ENCODE data around the gene RSU1. TPM values are rescaled to one million over a fixed set of nuclear protein-coding genes. Genes with fewer than 3 reads are reported as not detected.

RSU1 gene
- total RNA-seq, 1 donor from 2014 or later, result 33.7 TPM

DNA sequence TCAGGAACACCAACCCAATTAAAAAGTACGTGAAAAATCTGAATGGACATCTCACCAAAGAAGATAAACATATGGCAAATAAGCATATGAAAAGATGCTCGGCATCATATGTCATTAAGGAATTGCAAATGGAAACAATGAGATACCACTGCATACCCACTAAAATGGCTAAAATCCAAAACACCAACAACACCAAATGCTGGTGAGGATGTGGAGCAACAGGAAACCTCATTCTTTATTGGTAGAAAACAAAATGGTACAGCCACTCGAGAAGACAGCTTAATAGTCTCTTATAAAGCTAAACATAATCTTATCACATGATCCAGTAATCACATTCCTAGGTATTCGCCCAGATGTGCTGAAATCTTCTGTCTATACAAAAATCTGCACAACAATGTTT is 13.1 kb downstream of the RSU1 start:
- TF ChIP-seq, protein P1, sequence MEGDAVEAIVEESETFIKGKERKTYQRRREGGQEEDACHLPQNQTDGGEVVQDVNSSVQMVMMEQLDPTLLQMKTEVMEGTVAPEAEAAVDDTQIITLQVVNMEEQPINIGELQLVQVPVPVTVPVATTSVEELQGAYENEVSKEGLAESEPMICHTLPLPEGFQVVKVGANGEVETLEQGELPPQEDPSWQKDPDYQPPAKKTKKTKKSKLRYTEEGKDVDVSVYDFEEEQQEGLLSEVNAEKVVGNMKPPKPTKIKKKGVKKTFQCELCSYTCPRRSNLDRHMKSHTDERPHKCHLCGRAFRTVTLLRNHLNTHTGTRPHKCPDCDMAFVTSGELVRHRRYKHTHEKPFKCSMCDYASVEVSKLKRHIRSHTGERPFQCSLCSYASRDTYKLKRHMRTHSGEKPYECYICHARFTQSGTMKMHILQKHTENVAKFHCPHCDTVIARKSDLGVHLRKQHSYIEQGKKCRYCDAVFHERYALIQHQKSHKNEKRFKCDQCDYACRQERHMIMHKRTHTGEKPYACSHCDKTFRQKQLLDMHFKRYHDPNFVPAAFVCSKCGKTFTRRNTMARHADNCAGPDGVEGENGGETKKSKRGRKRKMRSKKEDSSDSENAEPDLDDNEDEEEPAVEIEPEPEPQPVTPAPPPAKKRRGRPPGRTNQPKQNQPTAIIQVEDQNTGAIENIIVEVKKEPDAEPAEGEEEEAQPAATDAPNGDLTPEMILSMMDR (conservative IDR thresholded peaks at IDR 0.05), result no peak
- Mint-ChIP-seq H3K4me1 (no peaks in the 10 kb centered on the region), H3K36me3 (ENCODE audit: low read depth) (peaks cover 12% of the 10 kb centered on the region), H3K27me3 (ENCODE audit: low read depth) (no peaks in the 10 kb centered on the region), H3K9me3 (peaks cover 6% of the 10 kb centered on the region), H3K27ac (ENCODE audit: unreplicated experiment) (no peak overlapping the region), H3K4me3 (no peak overlapping the region)
- DNase-seq (ENCODE audit: low read depth, low spot score), result no peak

DNA sequence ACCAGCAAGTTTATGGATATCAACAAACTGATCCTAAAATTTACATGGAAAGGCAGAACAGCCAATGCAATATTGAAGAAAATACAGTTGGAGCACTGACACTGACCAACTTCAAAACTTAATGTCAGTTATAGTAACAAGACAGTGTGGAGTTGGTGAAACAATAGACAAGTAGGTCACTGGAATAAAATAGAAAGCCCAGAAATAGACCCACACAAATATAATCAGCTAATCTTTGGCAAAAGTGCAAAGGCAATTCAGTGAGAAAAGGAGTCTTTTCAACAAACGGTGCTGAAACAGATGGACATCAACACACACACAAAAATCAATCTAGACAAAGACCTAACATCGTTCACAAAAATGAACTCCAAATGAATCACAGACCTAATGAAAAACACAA is 13.8 kb downstream of the RSU1 start:
- no peak overlapping the region for H3K4me3 Mint-ChIP-seq
- TF ChIP-seq, protein P1 (conservative IDR thresholded peaks at IDR 0.05), result no peak
- no peaks in the 10 kb centered on the region for H3K4me1 Mint-ChIP-seq
- H3K27ac Mint-ChIP-seq (ENCODE audit: unreplicated experiment), result no peak overlapping the region
- no peak for DNase-seq (ENCODE audit: low read depth, low spot score)
- peaks cover 6% of the 10 kb centered on the region for H3K9me3 Mint-ChIP-seq
- H3K27me3 Mint-ChIP-seq (ENCODE audit: low read depth), result no peaks in the 10 kb centered on the region
- H3K36me3 Mint-ChIP-seq (ENCODE audit: low read depth), result peaks cover 16% of the 10 kb centered on the region

DNA sequence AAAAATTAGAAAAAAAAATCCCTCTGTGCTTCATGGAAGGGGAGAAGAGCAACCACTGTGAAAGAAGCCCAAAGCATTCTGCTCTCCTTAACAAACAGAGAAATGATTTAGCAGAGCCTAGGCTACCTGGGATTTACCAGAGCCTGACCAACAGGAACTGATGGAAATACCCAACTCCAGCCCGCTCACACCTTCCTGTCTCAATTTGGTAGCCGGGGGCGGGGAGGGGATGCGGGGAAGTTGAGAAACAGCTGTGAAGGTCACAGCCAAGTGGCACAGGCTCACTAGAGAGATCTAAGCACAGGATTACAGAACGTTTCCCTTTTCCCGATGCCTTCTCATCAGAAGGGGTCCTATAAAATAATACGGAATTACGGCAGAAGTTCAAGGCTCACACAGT is 17.6 kb downstream of the RSU1 start:
- H3K27ac Mint-ChIP-seq (ENCODE audit: unreplicated experiment), result no peak overlapping the region
- TF ChIP-seq, protein P1 (conservative IDR thresholded peaks at IDR 0.05), result no peak
- peaks cover 18% of the 10 kb centered on the region for H3K36me3 Mint-ChIP-seq (ENCODE audit: low read depth)
- no peak for DNase-seq (ENCODE audit: low read depth, low spot score)
- no peaks in the 10 kb centered on the region for H3K27me3 Mint-ChIP-seq (ENCODE audit: low read depth)
- no peak overlapping the region for H3K4me3 Mint-ChIP-seq
- H3K4me1 Mint-ChIP-seq, result no peaks in the 10 kb centered on the region
- peaks cover 5% of the 10 kb centered on the region for H3K9me3 Mint-ChIP-seq

DNA sequence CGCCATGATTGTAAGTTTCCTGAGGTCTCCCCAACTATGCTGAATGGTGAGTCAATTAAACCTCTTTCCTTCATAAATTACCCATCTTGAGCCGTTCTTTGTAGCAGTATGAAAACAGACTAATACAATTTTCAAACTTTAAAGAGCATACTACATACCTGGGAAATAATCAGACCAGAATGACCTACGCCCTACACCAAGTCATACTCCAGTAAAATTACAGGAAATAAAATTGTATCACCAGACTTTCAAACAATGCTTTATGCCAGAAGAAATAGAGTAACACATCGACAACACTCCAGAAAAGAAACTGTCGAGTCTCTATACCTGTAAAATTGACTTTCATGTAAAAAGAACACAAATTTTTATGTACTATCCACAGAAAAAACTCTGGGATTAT is 18.7 kb downstream of the RSU1 start:
- H3K4me1 Mint-ChIP-seq, result no peaks in the 10 kb centered on the region

DNA sequence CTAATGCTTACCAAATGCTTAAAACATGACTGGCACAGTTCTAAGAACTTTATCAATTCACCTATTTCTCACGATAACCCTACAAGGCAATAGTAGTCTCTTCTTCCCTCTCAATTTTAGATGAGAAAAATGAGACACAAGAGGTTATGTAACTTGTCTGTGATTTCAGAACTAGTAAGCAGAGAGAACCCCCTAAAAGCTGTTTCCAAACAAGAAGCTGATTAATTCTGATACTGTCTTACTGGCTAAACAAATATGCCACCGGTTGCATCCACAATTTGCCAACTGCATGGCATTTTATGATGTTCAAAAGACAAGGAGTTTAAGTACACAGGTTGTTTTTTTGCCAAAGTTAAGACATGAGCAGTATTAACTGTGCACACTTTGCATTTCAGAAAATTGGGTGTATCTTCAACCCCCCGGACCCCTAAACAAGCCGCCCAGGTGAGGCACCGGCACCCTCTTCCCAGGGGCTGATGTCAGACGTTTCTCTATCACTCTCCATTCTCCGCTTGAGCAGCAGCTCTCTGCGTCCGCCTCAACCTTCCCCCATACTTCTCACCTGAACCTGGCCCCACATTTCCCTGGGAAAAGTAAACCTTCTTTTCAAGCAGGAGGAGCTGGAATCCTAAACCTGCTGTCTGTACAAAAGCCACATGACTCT is 21.7 kb downstream of the RSU1 start:
- Mint-ChIP-seq H3K4me1 (no peaks in the 10 kb centered on the region), H3K27me3 (ENCODE audit: low read depth) (no peaks in the 10 kb centered on the region), H3K9me3 (peaks cover 3% of the 10 kb centered on the region), H3K27ac (ENCODE audit: unreplicated experiment) (no peak overlapping the region), H3K4me3 (no peak overlapping the region), H3K36me3 (ENCODE audit: low read depth) (peaks cover 21% of the 10 kb centered on the region)
- no peak for DNase-seq (ENCODE audit: low read depth, low spot score)
- TF ChIP-seq, protein P1 (conservative IDR thresholded peaks at IDR 0.05), result no peak

More for the DNA sequence above, 18.7 kb downstream of the RSU1 start:
- peaks cover 16% of the 10 kb centered on the region for H3K36me3 Mint-ChIP-seq (ENCODE audit: low read depth)
- DNase-seq (ENCODE audit: low read depth, low spot score), result no peak
- H3K27ac Mint-ChIP-seq (ENCODE audit: unreplicated experiment), result no peak overlapping the region
- TF ChIP-seq, protein P1 (conservative IDR thresholded peaks at IDR 0.05), result no peak
- no peak overlapping the region for H3K4me3 Mint-ChIP-seq
- no peaks in the 10 kb centered on the region for H3K27me3 Mint-ChIP-seq (ENCODE audit: low read depth)
- H3K9me3 Mint-ChIP-seq, result peaks cover 3% of the 10 kb centered on the region
